ENCODE results near the gene CACNA1B.
"Not testable (repeated sequence)": the region's sequence is repeated elsewhere in the genome, so short reads cannot be mapped to it uniquely, and the experiment has no call there.

- not testable (repeated sequence) for TF ChIP-seq STAT5B (CRISPR knock-in tag; IDR thresholded peaks at IDR 0.05); FOSL1 (CRISPR knock-in tag; IDR thresholded peaks at IDR 0.05; ENCODE audit: borderline replicate concordance); PRDM10 (CRISPR knock-in tag; IDR thresholded peaks at IDR 0.05; ENCODE audit: low read depth); ETV6 (CRISPR knock-in tag; conservative IDR thresholded peaks at IDR 0.05); SMAD1 (CRISPR knock-in tag; IDR thresholded peaks at IDR 0.05; ENCODE audit: borderline replicate concordance, low read depth)
These were observed 11.0 kb downstream of the CACNA1B start for GRCh38 chr9:137888621-137889020.

All from HepG2 (cell line).